IMR-90 (cell line): ENCODE measurements around the gene PDE6A. TPM values are rescaled to one million over a fixed set of nuclear protein-coding genes. Genes with fewer than 3 reads are reported as not detected.

ENCODE experiments used
- ATAC-seq: fragments of 200-7000 bp; cut with Tn5 transposase; 2 replicates; pipeline ENCODE4 v1.9.1; 2020; ENCODE audit warnings: low read depth, mild to moderate bottlenecking, moderate library complexity
- BruUV-seq: library from RNA; stranded (reverse); fragments of 400-500 nt; replicated peaks from 2 replicates; lab custom pipeline; 2021; lab: Mats Ljungman, UMichigan
- CTCF ChIA-PET: fragments of 300-600 bp; formaldehyde crosslinking; extraction: SDS; loops from one replicate; lab custom pipeline; 2021; ENCODE audit warnings: antibody characterized with exemption; lab: Yijun Ruan, JAX
- POLR2A ChIA-PET: fragments of 300-600 bp; sonication (Branson Sonifier 250); formaldehyde crosslinking; loops from one replicate; lab custom pipeline; 2022; ENCODE audit warnings: antibody characterized with exemption; ENCODE audit not compliant: unreplicated experiment; lab: Charles Lee
- DNase-seq: peaks from one replicate; pipeline ENCODE4 v3.0.0; 2013
- H2AFZ ChIP-seq: replicated peaks from 2 replicates; pipeline ENCODE3; 2013; ENCODE audit warnings: low read length, mild to moderate bottlenecking; ENCODE audit not compliant: poor library complexity
- H2AK5ac ChIP-seq: 2 replicates; pipeline ENCODE4 v1.6.1; 2013; ENCODE audit warnings: low read depth, low read length, inconsistent platforms
- H2AK9ac ChIP-seq: replicated peaks from 2 replicates; pipeline ENCODE3; 2013; ENCODE audit warnings: mild to moderate bottlenecking, low read depth, low read length, moderate library complexity; ENCODE audit not compliant: poor library complexity
- H2BK120ac ChIP-seq: 2 replicates; pipeline ENCODE4 v1.6.1; 2013; ENCODE audit warnings: low read depth, low read length, inconsistent platforms
- H2BK15ac ChIP-seq: 3 replicates; pipeline ENCODE4 v1.6.1; 2013; ENCODE audit warnings: low read depth, low read length, inconsistent platforms
- H2BK20ac ChIP-seq: 2 replicates; pipeline ENCODE4 v1.6.1; 2013; ENCODE audit warnings: low read depth, mild to moderate bottlenecking, inconsistent platforms, low read length, moderate library complexity
- H2BK5ac ChIP-seq: 2 replicates; pipeline ENCODE4 v1.6.1; 2013; ENCODE audit warnings: mild to moderate bottlenecking, low read depth, low read length, inconsistent platforms; ENCODE audit not compliant: poor library complexity, severe bottlenecking
- H3K14ac ChIP-seq: replicated peaks from 2 replicates; pipeline ENCODE4 v1.6.1; 2013; ENCODE audit warnings: low read depth, low read length, inconsistent platforms
- H3K18ac ChIP-seq: 2 replicates; pipeline ENCODE4 v1.6.1; 2013; ENCODE audit warnings: low read depth, low read length, control low read depth
- H3K23ac ChIP-seq: 2 replicates; pipeline ENCODE4 v1.6.1; 2013; ENCODE audit warnings: low read depth, low read length, inconsistent platforms
- H3K27ac ChIP-seq: 2 replicates; pipeline ENCODE4 v1.5.1; 2013; ENCODE audit warnings: mild to moderate bottlenecking, control low read depth, low read length; ENCODE audit not compliant: insufficient read depth
- H3K27me3 ChIP-seq: 2 replicates; pipeline ENCODE4 v1.6.1; 2013; ENCODE audit warnings: low read length; ENCODE audit not compliant: control insufficient read depth, insufficient read depth
- H3K36me3 ChIP-seq: 2 replicates; pipeline ENCODE4 v1.6.1; 2013; ENCODE audit warnings: low read length, mixed read lengths; ENCODE audit not compliant: control insufficient read depth, insufficient read depth
- H3K4ac ChIP-seq: 2 replicates; pipeline ENCODE4 v1.6.1; 2013; ENCODE audit warnings: low read depth, low read length, inconsistent platforms
- H3K4me1 ChIP-seq: 2 replicates; pipeline ENCODE4 v1.6.1; 2013; ENCODE audit warnings: low read length, mixed read lengths; ENCODE audit not compliant: control insufficient read depth, insufficient read depth
- H3K4me2 ChIP-seq: 2 replicates; pipeline ENCODE4 v1.6.1; 2013; ENCODE audit warnings: low read depth, mild to moderate bottlenecking, control low read depth, low read length, moderate library complexity
- H3K4me3 ChIP-seq: 2 replicates; pipeline ENCODE4 v1.5.1; 2013; ENCODE audit warnings: low read depth, mild to moderate bottlenecking, control low read depth, low read length, moderate library complexity; ENCODE audit not compliant: insufficient read depth
- H3K56ac ChIP-seq: 2 replicates; pipeline ENCODE4 v1.6.1; 2013; ENCODE audit warnings: low read length, inconsistent platforms; ENCODE audit not compliant: insufficient read depth; ENCODE audit errors: extremely low read depth
- H3K79me1 ChIP-seq, 2 experiments: 2 replicates each; pipeline ENCODE4 v1.6.1; 2013; ENCODE audit warnings: low read length in 2 of 2, inconsistent platforms in 1 of 2, low read depth in 1 of 2
- H3K9ac ChIP-seq: 2 replicates; pipeline ENCODE4 v1.6.1; 2013; ENCODE audit warnings: low read depth, low read length, control low read depth
- H3K9me1 ChIP-seq: 2 replicates; pipeline ENCODE4 v1.6.1; 2013; ENCODE audit warnings: low read length, inconsistent platforms; ENCODE audit not compliant: insufficient read depth
- H3K9me3 ChIP-seq: 2 replicates; pipeline ENCODE4 v1.6.1; 2013; ENCODE audit warnings: low read length; ENCODE audit not compliant: control insufficient read depth, insufficient read depth
- H4K20me1 ChIP-seq: 2 replicates; pipeline ENCODE4 v1.6.1; 2013; ENCODE audit warnings: low read length, inconsistent platforms; ENCODE audit not compliant: insufficient read depth
- H4K5ac ChIP-seq: 2 replicates; pipeline ENCODE4 v1.6.1; 2013; ENCODE audit warnings: mild to moderate bottlenecking, low read depth, low read length, control low read depth
- H4K8ac ChIP-seq, 2 experiments: 2 replicates each; pipeline ENCODE4 v1.6.1; 2013; ENCODE audit warnings: low read depth in 2 of 2, low read length in 2 of 2, control low read depth in 1 of 2, inconsistent platforms in 1 of 2
- H4K91ac ChIP-seq: 2 replicates; pipeline ENCODE4 v1.6.1; 2013; ENCODE audit warnings: low read depth, low read length, inconsistent platforms; ENCODE audit not compliant: insufficient read depth
- BHLHE40 ChIP-seq: fragments of 150-350 bp; IDR thresholded peaks from 2 replicates; pipeline ENCODE4 v1.6.1; 2016; ENCODE audit warnings: mild to moderate bottlenecking, low read depth, low read length
- CEBPB ChIP-seq: IDR thresholded peaks from 2 replicates; pipeline ENCODE4 v1.6.1; 2012; ENCODE audit warnings: low read depth, low read length, improper control_type of control experiment
- CHD1 ChIP-seq: IDR thresholded peaks from 2 replicates; pipeline ENCODE4 v1.6.1; 2012; ENCODE audit warnings: low read depth, low read length, improper control_type of control experiment
- ELK1 ChIP-seq: fragments of 150-350 bp; IDR thresholded peaks from 2 replicates; pipeline ENCODE4 v1.6.1; 2016; ENCODE audit warnings: low read depth, mild to moderate bottlenecking, low read length, moderate library complexity, borderline replicate concordance
- FOS ChIP-seq: fragments of 150-350 bp; IDR thresholded peaks from 2 replicates; pipeline ENCODE4 v1.6.1; 2016; ENCODE audit warnings: low read depth, low read length
- MAFK ChIP-seq: IDR thresholded peaks from 2 replicates; pipeline ENCODE4 v1.6.1; 2012; ENCODE audit warnings: low read depth, low read length, improper control_type of control experiment
- MAZ ChIP-seq: IDR thresholded peaks from 2 replicates; pipeline ENCODE4 v1.6.1; 2012; ENCODE audit warnings: low read depth, mild to moderate bottlenecking, low read length, improper control_type of control experiment, moderate library complexity, borderline replicate concordance
- MXI1 ChIP-seq: IDR thresholded peaks from 2 replicates; pipeline ENCODE4 v1.6.1; 2012; ENCODE audit warnings: low read depth, mild to moderate bottlenecking, low read length, moderate library complexity, borderline replicate concordance
- NFE2L2 ChIP-seq: fragments of 150-350 bp; IDR thresholded peaks from 2 replicates; pipeline ENCODE4 v1.6.1; 2016; ENCODE audit warnings: low read depth, mild to moderate bottlenecking, low read length
- POLR2A ChIP-seq: IDR thresholded peaks from 2 replicates; pipeline ENCODE4 v1.6.1; 2012; ENCODE audit warnings: mild to moderate bottlenecking, low read depth, low read length
- RAD21 ChIP-seq: IDR thresholded peaks from 2 replicates; pipeline ENCODE4 v1.6.1; 2012; ENCODE audit warnings: low read length, improper control_type of control experiment
- RCOR1 ChIP-seq: IDR thresholded peaks from 2 replicates; pipeline ENCODE4 v1.6.1; 2012; ENCODE audit warnings: mild to moderate bottlenecking, low read length, improper control_type of control experiment; ENCODE audit not compliant: insufficient replicate concordance
- RFX5 ChIP-seq: IDR thresholded peaks from 2 replicates; pipeline ENCODE4 v1.8.0; 2012; ENCODE audit warnings: low read depth, mild to moderate bottlenecking, low read length, moderate library complexity
- SMC3 ChIP-seq: fragments of 150-350 bp; IDR thresholded peaks from 2 replicates; pipeline ENCODE4 v1.6.1; 2016; ENCODE audit warnings: low read depth, mild to moderate bottlenecking, antibody characterized with exemption, low read length, moderate library complexity
- WGBS, 2 experiments: methylation state at CpG; one replicate each; pipeline versions ENCODE4 v1.1.5 to v1.1.7; 2013; ENCODE audit warnings: missing lambda C conversion rate in 2 of 2; ENCODE audit not compliant: insufficient read length in 1 of 2; ENCODE audit errors: extremely low coverage in 2 of 2; 5-methylcytosine and 5-hydroxymethylcytosine counted together
- dilution Hi-C: fragments of 300-500 bp; cut with HindIII; formaldehyde crosslinking; loops from one replicate; pipeline ENCODE4 v1.14.3; 2018; ENCODE audit warnings: low sequenced_read_pairs; ENCODE audit not compliant: unreplicated experiment
- in situ Hi-C: fragments of 300-500 bp; cut with MboI; formaldehyde crosslinking; loops from 3 replicates; pipeline ENCODE4 v1.14.3; 2019; ENCODE audit warnings: low sequenced_read_pairs, inconsistent platforms, mixed read lengths
- intact Hi-C: fragments of 100-400 bp; cut with micrococcal nuclease; formaldehyde crosslinking; loops from 2 replicates; pipeline ENCODE4 v1.10.0; 2022
- polyA plus RNA-seq, 3 experiments: library from polyadenylated mRNA; depleted of rRNA; stranded (reverse); fragments of >200 nt; gene quantifications; 2 replicates each; pipeline ENCODE4 v1.2.3, GENCODE V29; 2012; ENCODE audit warnings: low replicate concordance in 1 of 3
- total RNA-seq: library from RNA; depleted of rRNA; stranded (reverse); fragments of >200 nt; gene quantifications from 2 replicates; pipeline ENCODE4 v1.2.3, GENCODE V29; 2012
- TF ChIP-seq, protein P1 (sequence below): conservative IDR thresholded peaks from 2 replicates; pipeline ENCODE4 v1.5.1; 2012; ENCODE audit warnings: mild to moderate bottlenecking, low read depth, low read length, improper control_type of control experiment
- TF ChIP-seq, protein P2 (sequence below): fragments of 150-350 bp; IDR thresholded peaks from 2 replicates; pipeline ENCODE4 v1.6.1; 2017; ENCODE audit warnings: mild to moderate bottlenecking, antibody characterized with exemption, low read length, low read depth

Gene PDE6A
- total and polyA plus RNA-seq, 2 of the 4 experiments (the other 2 are of a cell fraction), result not detected

DNA sequence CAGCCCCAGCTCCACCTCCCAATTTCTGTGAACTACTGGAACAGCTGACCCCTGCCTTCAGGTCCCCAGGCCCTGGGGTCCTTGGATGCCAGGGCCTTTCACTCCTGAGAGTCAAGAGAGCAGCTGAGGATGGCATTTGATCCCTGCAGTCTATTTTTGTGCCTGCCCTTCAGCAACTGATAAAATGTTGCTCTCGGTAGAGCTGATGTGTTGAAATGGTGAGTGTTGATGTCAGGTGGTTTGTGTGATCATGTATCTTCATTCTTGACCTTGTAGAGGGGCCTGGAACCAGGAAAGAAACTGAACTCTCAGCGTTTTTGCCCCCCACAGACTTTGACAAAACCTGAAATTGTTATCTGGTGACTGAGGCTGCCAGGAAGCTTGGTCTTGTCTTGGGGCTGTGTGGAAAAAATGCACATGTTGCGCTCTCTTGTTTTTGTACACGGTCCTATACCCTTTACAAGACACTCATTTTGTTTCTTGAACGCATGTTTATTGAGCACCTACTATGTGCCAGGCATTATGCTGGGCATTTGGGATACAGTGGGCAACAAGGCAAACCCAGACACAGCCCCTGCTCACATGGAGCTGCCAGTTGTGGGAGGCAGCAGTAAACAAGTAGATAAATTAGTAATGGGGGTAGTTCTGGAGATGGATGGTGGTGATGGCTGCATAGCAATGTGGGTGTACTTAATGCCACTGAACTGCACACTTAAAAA lies 136.2 kb downstream of the PDE6A start:
- no CpG with 5 or more reads among the region's 5 CpGs for WGBS, 2 experiments
- no peak overlapping the region for H4K8ac ChIP-seq
- POLR2A ChIA-PET, result no interaction called here
- H3K79me1 ChIP-seq, result no peaks in the 10 kb centered on the region
- no peak overlapping the region for H2BK20ac ChIP-seq
- ATAC-seq (no peak), DNase-seq (no peak)
- CTCF ChIA-PET, result no interaction called here
- H4K20me1 ChIP-seq, result no peaks in the 10 kb centered on the region
- H3K36me3 ChIP-seq, result no peaks in the 10 kb centered on the region
- H3K14ac ChIP-seq, result no peak overlapping the region
- H4K5ac ChIP-seq, result no peak overlapping the region
- no peak overlapping the region for H3K4me3 ChIP-seq
- in situ Hi-C loops, result no loop called here
- no peak overlapping the region for H2BK120ac ChIP-seq
- TF ChIP-seq, protein P1, sequence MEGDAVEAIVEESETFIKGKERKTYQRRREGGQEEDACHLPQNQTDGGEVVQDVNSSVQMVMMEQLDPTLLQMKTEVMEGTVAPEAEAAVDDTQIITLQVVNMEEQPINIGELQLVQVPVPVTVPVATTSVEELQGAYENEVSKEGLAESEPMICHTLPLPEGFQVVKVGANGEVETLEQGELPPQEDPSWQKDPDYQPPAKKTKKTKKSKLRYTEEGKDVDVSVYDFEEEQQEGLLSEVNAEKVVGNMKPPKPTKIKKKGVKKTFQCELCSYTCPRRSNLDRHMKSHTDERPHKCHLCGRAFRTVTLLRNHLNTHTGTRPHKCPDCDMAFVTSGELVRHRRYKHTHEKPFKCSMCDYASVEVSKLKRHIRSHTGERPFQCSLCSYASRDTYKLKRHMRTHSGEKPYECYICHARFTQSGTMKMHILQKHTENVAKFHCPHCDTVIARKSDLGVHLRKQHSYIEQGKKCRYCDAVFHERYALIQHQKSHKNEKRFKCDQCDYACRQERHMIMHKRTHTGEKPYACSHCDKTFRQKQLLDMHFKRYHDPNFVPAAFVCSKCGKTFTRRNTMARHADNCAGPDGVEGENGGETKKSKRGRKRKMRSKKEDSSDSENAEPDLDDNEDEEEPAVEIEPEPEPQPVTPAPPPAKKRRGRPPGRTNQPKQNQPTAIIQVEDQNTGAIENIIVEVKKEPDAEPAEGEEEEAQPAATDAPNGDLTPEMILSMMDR, result no peak
- TF ChIP-seq POLR2A (no peak), BHLHE40 (no peak), ELK1 (no peak), SMC3 (no peak), MAFK (no peak), MXI1 (no peak), RCOR1 (no peak), MAZ (no peak), RFX5 (no peak), NFE2L2 (no peak), CHD1 (no peak), CEBPB (no peak), FOS (no peak), RAD21 (no peak)
- TF ChIP-seq, protein P2, sequence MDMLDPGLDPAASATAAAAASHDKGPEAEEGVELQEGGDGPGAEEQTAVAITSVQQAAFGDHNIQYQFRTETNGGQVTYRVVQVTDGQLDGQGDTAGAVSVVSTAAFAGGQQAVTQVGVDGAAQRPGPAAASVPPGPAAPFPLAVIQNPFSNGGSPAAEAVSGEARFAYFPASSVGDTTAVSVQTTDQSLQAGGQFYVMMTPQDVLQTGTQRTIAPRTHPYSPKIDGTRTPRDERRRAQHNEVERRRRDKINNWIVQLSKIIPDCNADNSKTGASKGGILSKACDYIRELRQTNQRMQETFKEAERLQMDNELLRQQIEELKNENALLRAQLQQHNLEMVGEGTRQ, result no peak
- BruUV-seq, result no TSS peak
- H3K27me3 ChIP-seq, result peaks cover 19% of the 10 kb centered on the region
- no peak overlapping the region for H3K4ac ChIP-seq
- no peak overlapping the region for H4K91ac ChIP-seq
- H3K9ac ChIP-seq, result no peak overlapping the region
- no peak overlapping the region for H3K56ac ChIP-seq
- H3K23ac ChIP-seq, result no peak overlapping the region
- no peak overlapping the region for H2BK15ac ChIP-seq
- no peak overlapping the region for H3K18ac ChIP-seq
- H2AK9ac ChIP-seq, result no peak overlapping the region
- dilution Hi-C loops, result no loop called here
- peaks cover 12% of the 10 kb centered on the region for H3K4me1 ChIP-seq
- no peak overlapping the region for H3K4me2 ChIP-seq
- no peak overlapping the region for H3K27ac ChIP-seq
- H2AFZ ChIP-seq, result peak overlapping the region; percentile 47
- intact Hi-C loops, result no loop called here
- H3K9me1 ChIP-seq, result peaks cover 4% of the 10 kb centered on the region; the same call in 1 of the 2 replicates
- no peak overlapping the region for H2AK5ac ChIP-seq
- H3K9me3 ChIP-seq, result no peaks in the 10 kb centered on the region
- no peak overlapping the region for H2BK5ac ChIP-seq
